Superior temporal gyrus (tissue), 1 donor: Measurements from ENCODE around the gene KCNK4.

Source experiments
- DNase-seq: peaks from one replicate; pipeline ENCODE4 v3.0.0-alpha.2; 2016; ENCODE audit errors: extremely low spot score

KCNK4 gene

DNA sequence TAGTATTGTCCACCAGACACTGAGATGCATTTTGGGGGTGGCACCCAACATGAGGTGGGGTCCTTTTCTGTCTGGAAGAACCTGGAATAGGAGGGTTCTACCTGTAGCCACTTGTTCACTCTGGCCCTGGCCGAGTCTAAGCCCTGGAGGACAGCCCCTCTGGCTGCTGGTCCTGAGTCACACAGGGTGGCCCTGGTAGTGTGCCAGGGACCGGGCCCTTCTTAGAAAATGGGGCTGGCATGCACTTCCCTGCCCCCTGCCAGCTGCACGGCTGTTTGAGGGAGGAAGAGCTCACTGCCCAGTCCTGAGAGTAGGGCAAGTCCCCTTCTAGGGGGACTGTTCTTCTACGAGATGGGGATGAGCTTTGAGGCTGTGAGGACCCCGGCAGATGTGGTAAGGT, 37.6 kb upstream of the KCNK4 start:
- no peak for DNase-seq

DNA sequence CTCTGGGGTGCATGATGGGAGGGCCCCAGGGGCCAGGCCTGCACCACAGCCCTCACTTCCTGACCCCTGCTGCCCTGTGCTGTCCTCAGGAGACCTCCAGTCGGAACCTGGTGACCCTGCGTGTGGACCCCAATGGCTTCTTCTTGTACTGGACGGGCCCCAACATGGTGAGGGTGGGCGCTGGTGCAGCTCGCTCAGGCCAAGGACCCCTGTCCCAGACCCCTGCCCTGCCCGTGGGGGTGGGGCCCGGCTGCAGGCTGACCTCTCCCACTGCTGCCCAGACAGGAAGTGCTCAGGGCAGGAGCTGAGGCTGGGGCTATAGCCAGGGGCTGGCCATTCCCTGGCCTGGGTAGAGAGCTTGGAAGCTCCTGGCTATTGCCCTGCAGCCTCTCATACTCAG, 36.8 kb upstream of the KCNK4 start:
- no peak for DNase-seq

DNA sequence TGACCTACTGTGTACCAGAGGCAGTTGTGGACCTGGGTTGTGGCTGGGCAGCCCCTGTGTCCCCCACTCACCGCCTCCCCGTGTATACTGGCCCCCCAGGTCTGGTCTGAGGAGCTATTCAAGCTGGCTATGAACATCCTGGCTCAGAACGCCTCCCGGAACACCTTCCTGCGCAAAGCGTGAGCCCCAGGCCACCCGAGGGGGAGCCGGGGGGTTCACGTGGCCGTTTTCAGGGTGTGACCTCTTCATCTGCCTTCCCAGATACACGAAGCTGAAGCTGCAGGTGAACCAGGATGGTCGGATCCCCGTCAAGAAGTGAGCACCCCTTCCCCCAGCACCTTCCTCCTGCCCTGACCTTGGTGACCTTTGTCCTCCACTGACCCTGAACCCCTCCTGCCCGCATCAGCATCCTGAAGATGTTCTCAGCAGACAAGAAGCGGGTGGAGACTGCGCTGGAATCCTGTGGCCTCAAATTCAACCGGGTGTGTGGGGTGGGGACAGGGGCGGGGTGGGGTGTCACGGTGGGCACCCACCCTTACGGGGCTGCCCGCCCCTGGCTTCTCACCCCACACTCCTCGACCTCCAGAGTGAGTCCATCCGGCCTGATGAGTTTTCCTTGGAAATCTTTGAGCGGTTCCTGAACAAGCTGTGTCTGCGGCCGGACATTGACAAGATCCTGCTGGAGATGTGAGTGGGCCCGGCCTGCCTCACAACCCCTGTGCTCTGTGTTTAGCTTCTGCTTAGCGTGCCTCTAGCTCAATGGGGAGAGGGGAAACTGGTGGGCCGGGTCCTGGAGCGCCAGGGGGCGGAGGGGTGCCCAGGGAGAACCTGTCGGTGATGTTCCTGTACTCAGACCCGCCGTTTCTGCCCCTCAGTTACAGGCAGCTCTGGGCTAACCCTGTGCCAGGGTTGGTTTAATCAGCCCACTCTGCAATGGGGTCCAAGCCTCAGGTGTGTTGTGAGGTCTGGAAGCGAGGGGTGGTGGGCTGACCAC, 35.7 kb upstream of the KCNK4 start:
- no peak for DNase-seq

DNA sequence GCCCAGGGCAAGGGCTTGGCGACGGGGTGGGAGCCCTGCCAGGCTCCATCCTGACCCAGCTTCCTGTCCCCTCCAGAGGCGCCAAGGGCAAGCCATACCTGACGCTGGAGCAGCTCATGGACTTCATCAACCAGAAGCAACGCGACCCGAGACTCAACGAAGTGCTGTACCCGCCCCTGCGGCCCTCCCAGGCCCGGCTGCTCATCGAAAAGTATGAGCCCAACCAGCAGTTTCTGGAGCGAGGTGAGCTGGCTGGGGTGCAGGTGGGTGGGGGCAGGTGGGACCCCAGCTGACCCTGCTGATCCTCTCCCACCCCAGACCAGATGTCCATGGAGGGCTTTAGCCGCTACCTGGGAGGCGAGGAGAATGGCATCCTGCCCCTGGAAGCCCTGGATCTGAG, 34.8 kb upstream of the KCNK4 start:
- no peak for DNase-seq

DNA sequence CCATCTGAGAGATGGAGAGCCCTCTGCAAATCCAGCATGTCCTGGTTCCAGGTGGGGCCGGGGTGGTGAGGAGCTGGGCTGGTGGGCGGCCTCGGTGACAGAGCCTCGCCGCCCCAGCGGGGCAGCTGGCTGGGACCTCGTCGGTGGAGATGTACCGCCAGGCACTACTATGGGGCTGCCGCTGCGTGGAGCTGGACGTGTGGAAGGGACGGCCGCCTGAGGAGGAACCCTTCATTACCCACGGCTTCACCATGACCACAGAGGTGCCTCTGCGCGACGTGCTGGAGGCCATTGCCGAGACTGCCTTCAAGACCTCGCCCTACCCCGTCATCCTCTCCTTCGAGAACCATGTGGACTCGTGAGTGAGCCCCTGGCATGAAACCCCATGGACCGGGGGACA, 32.7 kb upstream of the KCNK4 start:
- DNase-seq: no peak

DNA sequence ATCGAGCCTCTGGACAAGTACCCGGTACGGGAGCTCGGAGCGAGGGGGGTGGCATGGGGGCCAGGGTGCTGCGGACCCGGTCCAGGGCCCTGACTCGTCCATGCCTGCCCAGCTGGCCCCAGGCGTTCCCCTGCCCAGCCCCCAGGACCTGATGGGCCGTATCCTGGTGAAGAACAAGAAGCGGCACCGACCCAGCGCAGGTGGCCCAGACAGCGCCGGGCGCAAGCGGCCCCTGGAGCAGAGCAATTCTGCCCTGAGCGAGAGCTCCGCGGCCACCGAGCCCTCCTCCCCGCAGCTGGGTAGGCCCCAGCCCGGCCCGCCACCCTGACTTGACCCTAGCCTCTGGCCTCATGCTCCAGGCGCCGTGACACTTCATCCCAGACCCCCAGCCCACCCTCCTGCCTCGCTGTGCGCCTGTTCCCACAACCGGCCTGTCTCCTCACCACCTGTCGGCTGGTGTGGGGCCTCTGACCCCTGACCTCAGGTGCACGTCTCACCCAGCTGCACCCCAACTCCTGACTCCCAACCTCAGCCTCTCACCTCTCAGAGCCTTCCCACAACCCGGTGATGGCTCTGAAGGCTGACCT, 32.1 kb upstream of the KCNK4 start:
- no peak for DNase-seq

- no peak for DNase-seq
These were observed 31.5 kb upstream of the KCNK4 start for GRCh38 chr11:64259533-64260067.

DNA sequence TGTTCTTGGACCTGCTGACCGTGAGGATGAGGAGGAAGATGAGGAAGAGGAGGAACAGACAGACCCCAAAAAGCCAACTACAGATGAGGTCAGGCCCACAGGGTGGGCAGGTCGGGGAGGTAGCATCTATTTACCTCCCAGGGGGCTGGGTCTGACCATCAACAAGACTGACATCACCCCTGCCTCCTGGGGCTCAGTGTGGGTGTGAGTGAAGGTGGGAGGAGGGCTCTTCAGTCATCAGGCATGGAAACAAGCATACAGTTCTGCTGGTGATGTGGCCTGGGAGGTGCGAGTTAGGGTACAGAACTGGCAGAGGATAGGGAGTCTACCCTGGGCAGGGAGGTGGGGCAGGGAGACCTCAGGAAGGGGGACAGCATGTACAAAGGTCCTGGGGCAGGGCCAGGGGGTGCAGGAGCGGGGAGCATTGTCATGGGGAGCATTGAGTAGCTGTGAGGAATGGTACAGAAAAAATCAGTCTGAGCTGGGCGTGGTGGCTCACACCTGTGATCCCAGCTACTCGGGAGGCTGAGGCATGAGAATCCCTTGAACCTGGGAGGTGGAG, 30.9 kb upstream of the KCNK4 start:
- DNase-seq: no peak

GRCh38 chr11:64261556-64262080, 29.5 kb upstream of the KCNK4 start:
- DNase-seq: no peak

DNA sequence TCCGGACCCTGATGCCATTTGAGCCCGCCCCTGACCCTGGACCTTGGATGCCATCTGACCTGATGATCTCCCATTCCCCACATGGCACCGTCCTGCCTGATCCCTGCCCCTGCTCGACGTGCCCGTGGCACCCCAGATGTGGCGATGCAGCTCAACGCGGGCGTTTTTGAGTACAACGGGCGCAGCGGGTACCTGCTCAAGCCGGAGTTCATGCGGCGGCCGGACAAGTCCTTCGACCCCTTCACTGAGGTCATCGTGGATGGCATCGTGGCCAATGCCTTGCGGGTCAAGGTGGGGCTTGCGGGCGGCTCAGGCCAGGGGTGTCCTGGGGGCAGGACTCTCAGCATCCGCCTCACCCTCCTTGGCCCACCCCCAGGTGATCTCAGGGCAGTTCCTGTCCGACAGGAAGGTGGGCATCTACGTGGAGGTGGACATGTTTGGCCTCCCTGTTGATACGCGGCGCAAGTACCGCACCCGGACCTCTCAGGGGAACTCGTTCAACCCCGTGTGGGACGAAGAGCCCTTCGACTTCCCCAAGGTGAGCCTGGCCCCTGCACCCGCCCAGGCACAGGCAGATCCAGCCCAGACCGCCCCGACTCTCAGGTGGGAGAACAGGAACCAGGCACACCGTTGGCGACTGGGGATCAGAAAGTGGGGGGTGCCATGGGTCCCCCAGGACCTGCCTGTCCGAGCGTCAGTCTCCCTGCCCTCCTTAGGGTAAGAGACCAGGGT, 28.7 kb upstream of the KCNK4 start:
- DNase-seq: no peak

DNA sequence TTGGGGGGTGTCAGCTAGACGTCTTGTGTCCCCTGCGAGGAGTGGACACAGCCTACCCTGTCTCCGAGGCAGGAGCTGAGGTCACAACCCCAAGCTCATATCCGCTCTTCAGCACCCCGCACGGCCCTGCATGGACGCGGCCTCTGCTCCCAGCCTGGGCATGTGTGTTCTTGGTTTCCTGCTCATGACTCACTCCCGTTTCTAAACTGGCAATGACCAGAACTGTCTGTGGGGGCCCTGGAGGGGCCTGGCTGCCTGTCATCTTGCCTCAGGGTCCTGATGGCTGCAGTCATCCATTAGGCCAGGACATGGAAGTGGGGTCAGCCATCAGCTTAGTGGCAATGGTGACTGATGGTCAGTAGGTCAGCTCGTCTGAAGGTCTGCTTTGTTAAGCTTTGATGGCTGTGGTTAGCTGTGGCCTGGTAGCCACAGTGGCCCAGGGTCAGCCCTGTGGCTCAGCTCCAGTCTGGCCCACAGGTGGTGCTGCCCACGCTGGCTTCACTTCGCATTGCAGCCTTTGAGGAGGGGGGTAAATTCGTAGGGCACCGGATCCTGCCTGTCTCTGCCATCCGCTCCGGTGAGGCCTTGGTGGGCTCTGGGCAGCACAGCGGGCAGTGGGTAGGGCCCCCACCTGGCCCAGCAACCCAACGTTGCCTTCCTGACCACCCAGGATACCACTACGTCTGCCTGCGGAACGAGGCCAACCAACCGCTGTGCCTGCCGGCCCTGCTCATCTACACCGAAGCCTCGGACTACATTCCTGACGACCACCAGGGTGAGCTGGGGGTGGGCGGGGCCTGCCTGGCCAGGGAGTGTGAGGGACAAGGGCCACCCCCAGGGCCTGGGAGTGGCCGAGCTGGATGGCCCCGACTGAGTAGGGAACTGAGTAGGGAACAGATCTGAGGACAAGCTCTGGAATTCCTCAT, 27.8 kb upstream of the KCNK4 start:
- DNase-seq: no peak

- no peak for DNase-seq
These were observed 27.2 kb upstream of the KCNK4 start for GRCh38 chr11:64263947-64264317.

DNA sequence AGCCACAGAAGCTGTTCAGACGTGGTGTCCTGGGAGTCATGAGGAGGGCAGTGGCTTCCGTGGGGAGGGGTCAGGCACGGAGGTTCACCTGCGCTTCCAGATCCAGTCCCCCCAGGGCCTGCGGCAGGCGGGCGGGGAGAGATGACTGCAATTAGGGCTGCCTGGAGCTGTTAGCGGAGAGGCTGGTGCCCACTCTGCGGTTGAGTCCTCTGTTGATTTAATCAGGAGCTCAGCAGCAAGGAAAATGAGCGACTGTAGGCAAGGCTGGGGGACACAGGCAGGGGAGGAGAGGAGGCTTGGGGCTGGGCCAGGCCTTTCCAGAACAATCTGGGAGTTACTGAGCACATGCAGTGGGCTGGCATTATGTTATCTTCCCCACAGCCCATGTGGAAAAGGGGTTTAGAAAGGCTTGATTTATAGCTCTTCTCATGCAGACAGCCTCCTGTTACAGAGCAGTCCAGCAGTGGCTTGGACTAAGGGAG, 26.7 kb upstream of the KCNK4 start:
- no peak for DNase-seq

- DNase-seq: no peak
These were observed 25.6 kb upstream of the KCNK4 start for GRCh38 chr11:64265176-64266160.

DNA sequence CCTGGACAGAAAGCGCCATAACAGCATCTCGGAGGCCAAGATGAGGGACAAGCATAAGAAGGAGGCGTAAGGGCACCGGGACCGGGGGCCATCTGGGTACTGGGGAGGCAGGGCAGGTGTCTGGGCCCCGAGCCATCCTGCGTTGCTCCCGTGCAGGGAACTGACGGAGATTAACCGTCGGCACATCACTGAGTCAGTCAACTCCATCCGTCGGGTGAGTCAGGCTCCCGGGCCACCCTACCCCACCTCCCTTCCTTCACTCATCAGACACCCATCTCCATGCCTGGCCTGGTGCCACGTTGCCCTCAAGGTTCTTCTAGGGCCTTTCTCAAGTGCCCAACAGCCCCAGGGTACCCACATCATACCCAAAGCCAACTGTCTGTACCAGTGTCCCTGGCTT, 24.8 kb upstream of the KCNK4 start:
- no peak for DNase-seq

DNA sequence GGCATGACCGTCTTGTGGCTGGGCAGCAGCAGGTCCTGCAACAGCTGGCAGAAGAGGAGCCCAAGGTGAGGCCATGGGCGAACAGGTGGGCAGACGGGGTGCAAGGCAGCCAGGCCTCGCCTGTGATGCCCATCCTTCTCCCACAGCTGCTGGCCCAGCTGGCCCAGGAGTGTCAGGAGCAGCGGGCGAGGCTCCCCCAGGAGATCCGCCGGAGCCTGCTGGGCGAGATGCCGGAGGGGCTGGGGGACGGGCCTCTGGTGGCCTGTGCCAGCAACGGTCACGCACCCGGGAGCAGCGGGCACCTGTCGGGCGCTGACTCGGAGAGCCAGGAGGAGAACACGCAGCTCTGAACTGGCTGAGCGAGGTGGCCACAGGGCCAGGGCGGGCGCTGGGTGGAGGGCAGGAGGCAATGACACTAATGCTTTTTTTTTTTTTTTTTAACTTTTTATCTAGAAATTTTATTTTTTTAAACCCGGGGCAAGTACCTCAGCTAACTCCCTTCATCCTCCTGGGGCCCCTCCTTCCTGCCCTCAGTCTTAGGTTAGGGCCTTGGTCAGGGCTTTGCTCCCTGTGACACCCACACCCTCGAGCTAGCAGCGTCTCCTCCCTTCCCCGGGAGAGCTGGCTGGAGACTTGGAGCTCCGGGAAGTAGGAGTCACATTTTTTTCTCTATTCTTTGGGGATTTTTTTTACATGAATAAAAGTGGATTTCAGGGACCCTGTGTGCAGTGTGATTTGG, 23.7 kb upstream of the KCNK4 start:
- DNase-seq: no peak

- DNase-seq: no peak
These were observed 22.8 kb upstream of the KCNK4 start for GRCh38 chr11:64268025-64268892.
